ENCODE results near the gene LEKR1. TPM values are rescaled to one million over a fixed set of nuclear protein-coding genes. Genes with fewer than 3 reads are reported as not detected.
"Not testable (repeated sequence)": the region's sequence is repeated elsewhere in the genome, so short reads cannot be mapped to it uniquely, and the experiment has no call there.

Gene LEKR1
- polyA plus RNA-seq, 1 donor: 1.1 TPM

DNA sequence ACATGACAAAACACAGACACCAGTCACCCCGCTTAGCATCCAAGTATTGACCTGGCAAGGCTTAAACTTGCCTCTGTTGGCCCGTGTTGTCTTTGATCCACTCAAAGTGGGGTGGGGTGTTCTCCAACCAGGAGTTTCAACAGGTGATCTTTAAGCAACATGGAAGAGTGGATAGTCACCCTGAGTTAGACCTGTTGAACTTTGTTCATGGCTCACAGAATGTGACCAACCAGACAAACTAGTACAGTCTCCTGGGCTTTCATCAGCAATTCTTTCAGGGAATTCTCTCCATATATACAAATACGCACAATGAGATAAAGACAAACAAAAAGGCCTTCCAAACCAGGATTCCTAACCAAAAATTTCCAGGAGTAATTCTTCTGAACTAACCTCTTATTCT, 11.9 kb downstream of the LEKR1 start:
- no peak for DNase-seq

DNA sequence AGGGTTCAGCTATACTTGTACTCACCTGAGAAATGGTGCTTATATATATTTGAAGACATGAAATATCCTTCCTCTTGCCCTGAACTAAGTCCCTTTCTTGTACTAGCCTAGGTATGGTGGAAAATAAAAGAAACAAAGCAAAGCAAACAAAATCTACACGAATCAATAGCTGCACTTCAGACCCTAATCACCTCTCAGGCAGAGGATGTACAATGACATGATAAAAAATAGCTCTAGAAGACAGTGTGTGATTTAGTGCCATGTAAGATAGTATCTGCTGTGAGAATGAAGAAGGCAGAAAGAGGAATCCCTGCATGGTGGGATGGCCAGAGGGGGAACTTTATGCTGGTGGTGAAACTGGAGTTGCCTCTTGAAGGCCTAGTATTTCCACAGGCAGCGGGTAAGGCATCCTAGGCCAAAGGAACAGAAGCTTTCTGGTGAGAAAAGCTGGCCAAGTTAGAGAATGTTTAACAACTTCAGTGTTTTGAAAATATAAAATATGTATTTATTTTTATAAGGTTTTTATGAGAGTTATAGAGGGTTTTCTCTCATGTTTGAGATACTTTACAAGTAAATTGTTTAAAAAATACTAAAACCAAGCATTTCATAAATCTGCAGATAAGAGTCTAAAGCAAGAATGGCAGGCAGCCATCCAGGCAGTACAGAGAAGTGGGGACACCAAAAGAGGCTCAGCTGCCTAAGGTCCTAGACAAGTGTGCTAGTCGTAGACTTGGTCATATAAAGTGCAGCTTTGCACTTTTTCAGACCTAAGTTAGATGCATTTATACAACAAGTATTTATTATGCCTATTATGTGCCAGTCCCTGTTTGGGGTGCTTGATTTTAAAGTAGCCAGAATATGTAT, 14.9 kb downstream of the LEKR1 start:
- no peak for DNase-seq

DNA sequence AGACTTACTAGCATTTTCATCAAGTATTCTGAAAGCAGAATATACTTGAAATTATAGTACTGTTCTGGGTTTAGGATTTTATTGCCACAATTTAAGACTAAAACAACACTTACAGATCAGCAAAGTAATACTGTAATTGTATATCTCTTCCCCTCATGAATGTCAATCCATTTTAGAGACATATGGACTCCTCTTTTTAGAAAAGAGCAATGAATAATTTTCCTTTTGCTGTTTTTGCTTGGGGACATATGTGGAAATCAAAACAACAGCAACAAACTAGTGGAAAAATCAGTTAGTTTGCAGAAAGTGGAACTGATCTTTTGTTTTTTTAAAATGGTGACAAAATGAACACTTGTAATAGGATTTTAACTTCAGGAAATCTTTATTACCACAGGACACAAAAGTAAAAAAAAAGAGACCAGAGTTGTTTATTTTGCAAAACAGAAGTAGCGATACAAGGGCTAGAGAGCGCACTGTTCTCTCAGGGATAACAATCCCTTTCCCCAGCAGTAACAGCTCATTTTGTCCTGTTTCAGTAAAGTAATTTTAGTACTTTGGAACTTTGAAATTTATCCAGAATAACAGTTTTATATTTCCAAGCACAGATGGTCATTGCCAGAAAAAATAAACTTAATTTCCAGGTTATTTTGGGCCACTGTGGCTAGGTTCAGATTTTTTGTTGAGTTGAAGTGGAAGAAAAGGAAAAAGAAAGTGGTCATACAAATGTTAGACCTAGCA, 17.1 kb downstream of the LEKR1 start:
- peak; percentile 14 for DNase-seq

DNA sequence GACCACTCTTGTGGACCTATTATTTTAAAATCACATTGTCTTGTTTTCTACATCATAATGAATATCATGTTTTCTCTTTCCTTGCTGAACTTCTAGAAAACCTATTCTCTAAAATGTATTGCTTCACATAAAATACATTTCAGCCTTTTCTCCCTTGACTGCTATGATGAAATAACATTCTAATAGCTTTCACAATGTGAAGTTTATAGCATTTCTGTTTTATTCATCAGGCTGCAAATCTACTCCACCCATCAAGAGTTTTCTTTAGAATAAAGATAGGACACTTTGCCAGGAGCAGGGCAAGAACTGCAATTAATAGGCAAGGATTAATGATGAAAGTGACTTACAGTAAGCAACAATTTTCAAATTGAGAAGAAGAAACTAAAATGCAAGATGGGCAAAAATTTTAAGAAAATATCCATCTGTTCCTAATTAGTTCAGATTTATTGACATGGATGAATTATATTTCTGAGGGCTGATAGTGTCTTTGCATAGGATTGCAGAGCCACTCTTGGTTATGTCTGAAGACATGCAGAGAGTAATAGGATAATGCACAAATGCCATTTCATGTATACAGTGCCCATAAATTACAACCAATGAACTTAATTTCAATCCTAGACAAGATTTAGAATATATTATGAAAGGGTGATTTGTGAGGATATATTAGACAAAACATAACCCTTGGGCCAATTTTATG, 21.7 kb downstream of the LEKR1 start:
- no peak for DNase-seq

DNA sequence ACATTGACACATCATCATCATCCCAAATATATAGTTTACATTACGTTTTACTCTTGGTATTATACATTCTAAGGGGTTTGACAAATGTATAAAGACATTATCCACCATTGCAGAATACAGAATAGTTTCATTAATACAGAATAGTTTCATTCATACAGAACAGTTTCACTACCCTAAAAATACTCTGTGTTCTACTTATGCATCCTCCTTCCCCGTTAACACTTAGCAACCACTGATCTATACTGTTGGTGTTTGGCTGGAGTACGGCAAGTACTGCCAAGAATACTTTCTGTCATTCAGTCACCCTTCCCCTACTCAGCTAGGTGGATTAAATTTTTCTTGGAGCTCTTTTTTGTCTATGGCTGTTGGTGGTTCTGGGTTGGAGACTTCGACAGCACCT, 33.4 kb downstream of the LEKR1 start:
- DNase-seq: no peak

DNA sequence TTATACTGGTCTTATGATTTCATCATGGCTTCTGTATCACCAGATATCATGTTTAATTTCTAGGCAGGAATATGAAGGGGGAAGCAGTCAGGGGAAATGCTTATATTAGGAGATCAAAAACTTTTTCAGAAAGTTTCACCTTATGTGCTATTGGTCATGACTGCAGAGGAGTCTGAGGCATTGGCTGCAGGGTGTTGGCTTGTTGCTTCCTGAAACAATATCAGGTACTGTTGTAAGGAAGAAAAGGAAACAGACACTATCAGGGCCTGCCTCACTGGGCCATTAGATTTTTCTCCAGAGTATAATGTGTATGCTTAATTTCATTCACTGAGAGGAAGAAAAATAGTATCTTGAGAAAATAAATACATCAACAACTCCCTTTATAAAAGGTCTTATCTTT, 34.7 kb downstream of the LEKR1 start:
- no peak for DNase-seq

DNA sequence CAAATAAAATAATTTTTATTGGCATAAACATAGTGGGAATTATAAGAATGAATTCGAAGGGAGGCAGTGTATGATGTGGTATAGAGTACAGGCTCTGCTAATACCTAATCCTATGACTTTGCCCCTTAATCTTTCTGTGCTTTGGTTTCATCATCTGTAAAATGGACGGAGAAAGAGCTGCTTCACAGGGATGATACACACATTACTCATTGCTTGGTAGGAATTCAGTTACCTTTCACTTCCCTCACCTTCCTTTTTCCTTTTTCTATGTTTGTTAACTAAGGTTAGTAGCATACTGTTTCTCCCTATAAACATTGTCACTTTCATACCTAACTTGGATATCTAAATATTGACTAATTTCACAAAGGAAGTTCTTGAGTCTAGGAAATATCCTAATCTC, 36.2 kb downstream of the LEKR1 start:
- no peak for DNase-seq

DNA sequence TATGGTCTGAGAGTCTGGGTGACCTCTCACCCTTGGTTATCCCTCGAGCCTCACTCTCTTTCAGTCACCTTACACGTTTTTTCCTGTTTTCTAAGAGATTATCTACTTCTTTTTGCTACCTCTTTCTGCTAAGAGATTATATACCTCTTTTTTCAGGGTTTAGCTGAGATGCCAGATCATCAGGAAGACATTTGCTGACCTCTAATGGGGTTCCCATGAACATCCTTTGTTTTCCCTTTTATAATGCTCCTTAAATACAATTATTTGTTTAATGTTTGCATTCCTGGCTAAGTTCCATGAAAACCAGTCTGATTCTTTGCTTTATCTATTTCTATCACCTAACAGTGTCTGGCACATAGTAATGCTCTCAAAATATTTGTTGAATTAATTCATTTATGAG, 39.6 kb downstream of the LEKR1 start:
- no peak for DNase-seq

DNA sequence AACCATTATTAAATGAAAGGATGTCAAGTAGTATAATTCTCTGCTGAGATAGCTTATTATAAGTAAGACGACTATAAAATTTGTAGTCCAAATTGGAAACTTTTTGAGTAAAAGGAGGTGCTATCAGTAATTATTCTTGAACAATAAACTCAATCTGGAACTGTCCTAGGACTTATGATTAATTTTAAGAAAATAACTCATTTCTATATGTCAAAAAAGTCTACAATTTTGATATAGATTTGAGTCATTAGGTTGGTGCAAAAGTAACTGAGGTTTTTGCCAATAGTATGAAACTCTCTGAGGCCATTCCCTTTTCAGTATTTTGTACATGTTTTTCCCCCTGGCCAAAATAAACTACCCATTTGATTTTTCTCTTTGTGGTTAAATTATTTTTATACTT, 41.0 kb downstream of the LEKR1 start:
- DNase-seq: no peak

DNA sequence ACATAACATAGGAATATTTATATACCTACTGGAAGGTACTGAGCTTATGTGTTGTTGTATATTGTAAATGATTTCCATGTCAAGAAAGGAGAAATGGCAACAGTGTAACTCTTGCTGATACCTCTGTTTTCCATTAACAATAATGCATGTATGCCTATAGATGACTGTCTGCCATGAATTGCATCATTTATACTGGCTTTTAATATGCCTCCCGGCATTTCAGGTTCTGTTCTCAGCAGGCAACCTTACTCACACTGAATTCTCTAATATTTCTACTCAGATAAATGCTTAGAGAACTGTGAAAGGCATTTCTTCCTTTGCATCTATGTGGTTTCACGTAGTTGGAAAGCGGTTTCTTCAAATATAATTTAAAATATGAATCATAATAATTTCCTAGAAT, 41.8 kb downstream of the LEKR1 start:
- DNase-seq: no peak

DNA sequence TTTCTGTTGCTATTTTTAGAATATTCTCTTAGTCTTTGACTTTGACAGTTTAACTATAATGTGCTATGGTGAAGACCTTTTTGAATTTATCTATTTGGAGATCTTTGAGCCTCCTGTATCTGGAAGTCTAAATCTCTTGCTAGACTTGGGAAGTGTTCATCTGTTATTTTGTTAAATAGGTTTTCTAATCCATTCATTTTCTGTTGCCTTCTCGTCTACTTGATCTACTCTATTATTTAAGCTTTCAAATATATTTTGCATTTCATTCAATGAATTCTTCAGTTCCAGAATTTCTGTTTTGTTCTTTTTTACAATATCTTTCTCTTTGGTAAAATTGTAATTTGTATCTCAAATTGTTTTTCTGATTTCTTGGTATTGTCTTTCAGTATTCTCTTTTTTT, 47.8 kb downstream of the LEKR1 start:
- no peak for DNase-seq

DNA sequence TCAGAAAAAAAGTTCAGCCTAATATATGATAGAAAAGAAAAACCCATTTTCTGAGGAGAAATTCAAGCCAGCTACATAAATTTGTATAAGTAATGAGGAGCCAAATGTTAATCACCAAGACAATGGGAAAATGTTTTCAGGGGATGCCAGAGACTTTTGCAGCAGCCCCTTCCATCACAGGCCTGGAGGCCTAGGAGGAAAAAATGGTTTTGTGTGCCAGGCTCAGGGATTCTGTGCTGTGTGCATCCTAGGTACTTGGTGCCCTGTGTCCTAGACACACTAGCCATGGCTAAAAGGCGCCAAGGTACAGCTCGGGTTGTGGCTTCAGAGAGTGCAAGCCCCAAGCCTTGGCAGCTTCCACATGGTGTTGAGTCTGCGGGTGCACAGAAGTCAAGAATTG, 53.3 kb downstream of the LEKR1 start:
- DNase-seq: not testable (repeated sequence)

DNA sequence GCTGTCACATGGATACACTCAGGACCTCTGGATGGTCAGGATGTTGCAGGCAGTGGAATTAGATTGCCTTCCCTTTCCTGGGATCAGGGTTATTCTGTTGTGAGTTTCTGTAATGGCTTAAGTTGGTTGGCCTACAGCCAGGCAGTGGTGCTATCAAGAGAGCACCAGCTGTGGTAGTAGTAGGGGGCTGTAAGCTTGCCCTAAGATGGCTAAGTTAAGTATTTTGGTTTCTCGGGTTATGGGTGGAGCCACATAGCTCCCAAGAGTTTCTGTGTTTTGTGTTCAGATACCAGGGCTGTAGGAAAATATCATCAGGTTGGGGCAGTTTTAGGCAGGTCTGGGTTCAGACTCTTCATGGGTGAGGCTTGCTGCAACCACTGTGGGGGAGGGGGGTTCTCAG, 59.6 kb downstream of the LEKR1 start:
- no peak for DNase-seq

DNA sequence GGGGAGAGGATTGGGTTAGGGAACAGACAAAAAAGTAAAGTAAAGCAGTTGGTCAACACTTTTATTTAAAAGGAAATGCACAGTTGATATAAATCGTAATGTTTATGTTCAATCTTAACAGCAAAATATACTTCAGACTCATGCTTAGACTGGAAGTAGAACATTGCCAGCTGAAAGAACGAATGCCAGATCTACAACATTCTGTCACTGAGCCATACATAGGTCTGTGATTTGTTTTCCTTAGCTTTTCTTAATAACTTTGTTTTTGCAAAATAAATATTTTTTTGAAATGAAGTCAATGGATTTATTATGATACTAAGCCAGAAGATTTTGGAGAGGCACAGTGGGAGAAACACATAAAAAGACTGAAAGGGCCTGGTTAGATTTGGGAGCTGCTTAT, 62.0 kb downstream of the LEKR1 start:
- no peak for DNase-seq

DNA sequence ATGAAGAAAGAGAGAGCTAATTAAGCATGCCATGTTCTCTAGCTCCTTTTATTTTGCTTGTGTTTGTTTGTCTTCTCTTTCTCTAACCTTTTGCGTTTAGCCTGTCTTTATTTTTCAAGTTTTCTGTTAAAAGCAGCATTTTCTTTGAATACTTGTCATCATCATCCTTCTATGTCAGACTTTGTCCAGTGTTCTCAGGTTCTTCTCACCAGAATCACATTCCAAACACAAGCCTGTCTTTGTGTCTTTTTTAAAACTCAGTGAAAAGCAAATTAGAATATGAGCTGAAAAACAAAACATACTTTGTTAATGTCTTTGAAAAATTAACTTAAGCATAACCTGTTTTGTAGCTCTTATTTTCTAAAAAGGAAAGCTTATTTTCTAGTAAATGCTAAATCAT, 62.4 kb downstream of the LEKR1 start:
- DNase-seq: no peak

DNA sequence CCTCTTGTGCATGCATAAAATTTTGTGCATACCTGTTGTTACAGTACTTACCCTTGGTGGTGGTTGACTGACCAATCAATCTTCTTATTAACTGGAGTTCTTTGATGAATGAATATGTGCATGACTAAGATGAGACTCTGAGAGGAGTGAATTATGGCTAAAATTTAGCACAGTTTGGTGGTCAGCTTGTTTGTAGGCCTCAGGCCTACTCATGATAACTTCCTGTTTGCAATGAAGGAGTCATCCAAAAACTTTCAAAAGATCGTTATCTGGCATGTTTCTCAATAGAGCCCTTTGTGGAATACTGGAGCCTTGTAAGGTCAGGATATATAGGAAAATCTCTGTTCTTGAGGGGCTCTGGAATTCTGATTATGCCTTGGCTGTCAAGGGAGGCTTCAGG, 66.5 kb downstream of the LEKR1 start:
- no peak for DNase-seq

DNA sequence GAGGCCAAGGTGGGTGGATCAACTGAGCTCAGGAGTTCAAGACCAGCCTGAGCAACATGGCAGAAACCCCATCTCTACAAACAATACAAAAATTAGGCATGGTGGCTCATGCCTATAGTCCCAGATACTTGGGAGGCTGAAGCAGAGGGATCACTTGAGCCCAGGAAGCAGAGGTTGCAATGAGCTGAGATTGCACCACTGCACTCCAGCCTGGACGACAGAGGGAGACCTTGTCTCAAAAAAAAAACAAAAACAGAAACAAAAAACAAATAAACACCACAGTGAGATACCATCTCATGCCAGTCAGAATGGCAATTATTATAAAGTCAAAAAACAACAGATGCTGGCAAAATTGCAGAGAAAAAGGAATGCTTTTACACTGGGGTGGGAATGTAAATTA, 69.2 kb downstream of the LEKR1 start:
- DNase-seq: not testable (repeated sequence)

DNA sequence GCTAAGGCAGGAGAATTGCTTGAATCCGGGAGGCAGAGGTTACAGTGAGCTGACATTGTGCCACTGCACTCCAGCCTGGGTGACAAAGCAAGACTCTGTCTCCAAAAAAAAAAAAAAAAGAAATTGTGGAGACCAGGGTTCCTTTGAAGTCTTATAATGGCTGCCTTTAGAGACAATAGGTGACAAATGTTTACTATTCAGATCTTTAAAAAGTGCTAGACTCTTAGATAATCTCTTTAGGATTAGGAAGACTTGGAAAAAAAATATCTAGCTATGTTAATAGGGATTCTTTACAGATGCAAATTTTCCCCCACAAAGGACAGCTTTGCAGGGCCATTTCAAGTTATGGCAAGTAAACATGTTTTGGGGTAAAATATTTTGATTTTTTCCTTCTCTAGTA, 71.7 kb downstream of the LEKR1 start:
- not testable (repeated sequence) for DNase-seq

DNA sequence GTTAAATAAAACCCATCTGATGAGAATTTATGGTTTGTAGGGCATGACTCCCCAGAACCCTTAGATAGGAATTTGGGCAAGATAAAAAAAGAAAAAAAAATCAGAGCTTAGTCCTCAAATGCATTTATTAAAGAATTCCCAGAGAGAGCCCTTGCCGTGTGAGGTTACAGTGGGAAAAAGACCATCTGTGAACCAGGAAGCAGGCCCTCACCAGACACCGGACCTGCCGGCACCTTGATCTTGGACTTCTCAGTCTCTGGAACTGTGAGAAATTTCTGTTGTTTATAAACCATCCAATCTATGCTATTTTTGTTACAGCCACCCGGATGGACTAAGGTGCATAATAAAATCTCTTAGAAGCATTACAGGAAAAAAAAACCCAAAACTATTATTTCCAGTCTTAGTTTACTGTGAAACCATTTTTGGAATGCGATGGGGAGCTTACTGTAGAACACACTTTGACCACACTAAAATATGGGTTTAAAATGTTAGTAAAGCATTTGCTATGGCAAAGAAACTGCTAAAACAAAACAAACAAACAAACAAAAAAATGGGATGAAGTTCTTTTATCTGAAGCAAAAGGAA, 72.2 kb downstream of the LEKR1 start:
- no peak for DNase-seq

DNA sequence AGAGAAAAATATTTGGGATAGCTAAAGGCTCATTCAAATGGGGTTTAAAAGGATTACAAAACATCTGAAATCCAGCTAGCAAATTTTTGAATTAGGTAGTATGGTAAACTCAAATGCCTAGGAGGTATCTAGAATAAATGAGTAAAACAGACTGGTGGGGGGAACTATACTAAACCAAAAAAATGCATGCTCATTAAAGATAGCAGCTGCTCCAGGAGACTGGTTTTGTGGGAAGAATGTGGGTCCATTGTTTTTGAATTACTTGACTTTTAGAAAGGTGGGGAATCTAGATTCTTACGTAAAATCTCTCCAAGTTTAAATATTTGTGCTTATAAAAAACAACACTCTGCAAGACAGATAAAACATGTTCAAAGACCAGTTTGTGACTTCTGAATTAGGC, 73.8 kb downstream of the LEKR1 start:
- DNase-seq: no peak

DNA sequence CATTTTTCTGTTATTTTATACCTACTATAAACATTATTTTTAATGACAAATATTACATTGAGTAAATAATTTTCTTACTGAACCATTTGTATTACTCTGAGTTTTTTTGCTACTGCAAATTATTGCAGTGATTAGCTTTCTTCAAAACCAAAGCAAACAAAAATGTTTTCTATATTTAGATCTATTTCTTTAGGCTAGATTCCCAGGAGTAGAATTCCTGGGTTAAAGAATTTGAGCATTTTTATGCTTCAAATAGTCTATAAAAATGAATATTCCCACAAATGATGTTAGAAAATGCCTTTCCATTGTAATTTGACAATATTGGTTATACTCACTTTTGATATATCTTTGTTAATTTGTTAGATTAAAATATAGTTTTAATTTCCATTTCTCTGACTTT, 76.8 kb downstream of the LEKR1 start:
- DNase-seq: no peak

DNA sequence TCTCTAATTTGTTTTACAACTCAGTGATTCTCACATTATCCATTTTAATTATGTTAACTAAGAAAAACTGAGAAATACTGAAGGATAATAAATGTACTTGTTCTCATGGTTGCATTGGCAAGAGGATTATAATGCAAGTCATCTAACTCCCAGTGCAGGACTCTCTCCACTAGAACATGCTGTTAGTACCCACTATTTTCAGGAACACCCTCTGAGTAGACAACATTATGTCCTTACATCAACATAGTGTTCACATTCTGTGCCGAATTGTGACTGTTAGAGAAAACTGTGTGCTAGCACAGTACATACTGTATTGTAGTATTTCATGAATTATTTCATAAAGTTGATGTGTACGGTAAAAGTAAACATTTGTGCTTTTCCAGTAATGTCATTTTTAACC, 80.1 kb downstream of the LEKR1 start:
- no peak for DNase-seq

DNA sequence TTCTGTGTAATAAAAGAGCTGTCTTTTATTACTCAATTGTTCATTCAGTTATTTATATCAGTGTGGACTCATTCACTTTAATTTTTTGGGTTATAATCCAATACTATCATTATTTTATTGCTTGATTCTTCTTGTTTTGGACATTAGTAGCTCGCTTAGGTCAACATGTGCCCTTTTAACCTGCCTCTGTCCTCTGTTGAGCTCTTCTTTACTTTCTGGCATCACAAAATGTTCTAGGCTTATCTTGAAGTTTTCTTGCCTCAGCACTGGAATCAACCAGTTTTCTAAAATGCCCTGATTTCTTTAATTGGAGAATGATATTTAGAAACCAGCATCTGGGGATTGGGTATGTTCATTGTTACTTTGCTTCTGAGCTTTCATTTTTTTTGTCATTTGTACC, 82.2 kb downstream of the LEKR1 start:
- no peak for DNase-seq

All from hindlimb muscle (tissue), 1 donor.